Parathyroid adenoma (tissue), 2 donors: Measurements from ENCODE around the gene ARPC4.
"Not testable (repeated sequence)": the region's sequence is repeated elsewhere in the genome, so short reads cannot be mapped to it uniquely, and the experiment has no call there.

Experiments used
- H2AFZ ChIP-seq: fragments of 300-600 bp; sonication (generic); one replicate; pipeline ENCODE4 v1.7.0; 2017; ENCODE audit warnings: antibody characterized with exemption, mild to moderate bottlenecking
- H3K27ac ChIP-seq: fragments of 300-600 bp; sonication (generic); one replicate; pipeline ENCODE4 v1.7.0; 2017
- H3K27me3 ChIP-seq: fragments of 300-600 bp; sonication (generic); one replicate; pipeline ENCODE4 v1.7.0; 2017; ENCODE audit warnings: low read length; ENCODE audit not compliant: control insufficient read depth, insufficient read depth
- H3K36me3 ChIP-seq: fragments of 300-600 bp; sonication (generic); one replicate; pipeline ENCODE4 v1.7.0; 2017; ENCODE audit warnings: low read length; ENCODE audit not compliant: control insufficient read depth, insufficient read depth
- H3K4me1 ChIP-seq: fragments of 300-600 bp; sonication (generic); one replicate; pipeline ENCODE4 v1.7.0; 2017; ENCODE audit warnings: control low read depth
- H3K4me2 ChIP-seq: fragments of 300-600 bp; sonication (generic); one replicate; pipeline ENCODE4 v1.7.0; 2017; ENCODE audit warnings: low read length
- H3K4me3 ChIP-seq: fragments of 300-600 bp; sonication (generic); one replicate; pipeline ENCODE4 v1.7.0; 2017; ENCODE audit warnings: low read depth, low read length
- H3K79me2 ChIP-seq: fragments of 300-600 bp; sonication (generic); one replicate; pipeline ENCODE4 v1.7.0; 2017; ENCODE audit warnings: control low read depth
- H3K9ac ChIP-seq: fragments of 300-600 bp; sonication (generic); one replicate; pipeline ENCODE4 v1.7.0; 2017; ENCODE audit warnings: mild to moderate bottlenecking
- H3K9me3 ChIP-seq: fragments of 300-600 bp; sonication (generic); one replicate; pipeline ENCODE4 v1.7.0; 2017; ENCODE audit warnings: low read length; ENCODE audit not compliant: control insufficient read depth
- CTCF ChIP-seq: fragments of 300-600 bp; sonication (generic); IDR thresholded peaks from one replicate; pipeline ENCODE4 v1.7.0; 2017; ENCODE audit warnings: antibody characterized with exemption, mild to moderate bottlenecking
- donor health status: primary hyperparathyroidism.

ARPC4 gene

DNA sequence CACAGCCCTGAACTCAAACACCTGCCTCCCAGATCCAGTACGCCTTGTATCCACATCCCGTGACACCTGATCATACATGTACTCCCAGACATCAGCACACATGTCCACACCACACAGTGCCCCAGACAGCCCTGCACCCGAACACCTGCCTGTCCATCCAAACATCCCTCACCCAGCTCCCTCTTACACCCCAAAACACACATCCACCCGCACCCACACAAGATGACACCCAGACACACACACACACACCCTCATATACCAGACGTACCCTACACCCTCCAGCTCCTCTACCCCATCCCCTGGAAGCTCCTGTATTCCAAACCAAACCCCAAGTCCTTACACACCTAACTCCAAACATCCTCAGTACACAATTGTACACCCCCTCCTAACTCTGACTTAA lies 23.9 kb upstream of the ARPC4 start:
- peak overlapping the region; percentile 97 for H3K4me2 ChIP-seq
- H3K27ac ChIP-seq: peak overlapping the region; percentile 60
- H3K79me2 ChIP-seq: no peaks in the 10 kb centered on the region
- no peak overlapping the region for H3K9ac ChIP-seq
- no peaks in the 10 kb centered on the region for H3K36me3 ChIP-seq
- peak overlapping the region; percentile 83 for H3K4me3 ChIP-seq
- peak overlapping the region; percentile 82 for H2AFZ ChIP-seq
- no peak for TF ChIP-seq CTCF
- H3K9me3 ChIP-seq: no peaks in the 10 kb centered on the region
- H3K27me3 ChIP-seq: no peaks in the 10 kb centered on the region
- peaks cover 13% of the 10 kb centered on the region for H3K4me1 ChIP-seq

GRCh38 chr3:9769426-9770275 lies 23.2 kb upstream of the ARPC4 start, which contains the start of gene CAMK1:
Gene CAMK1, minus strand, starts transcription at chr3:9769947. Its CDS starts 2,198 bp downstream, at chr3:9767749.
- Histone ChIP-seq H3K27ac (peak within 1 kb of the TSS; percentile 60), H3K27me3 (no peaks in the 10 kb centered on the region), H3K4me2 (peak within 1 kb of the TSS; percentile 97), H3K9ac (peak within 1 kb of the TSS; percentile 42), H3K36me3 (no peaks in the 10 kb centered on the region), H3K4me3 (peak within 1 kb of the TSS; percentile 83), H3K4me1 (peaks cover 13% of the 10 kb centered on the region), H3K79me2 (no peaks in the 10 kb centered on the region), H2AFZ (peak within 1 kb of the TSS; percentile 82), H3K9me3 (no peaks in the 10 kb centered on the region)
- TF ChIP-seq CTCF: no peak

- TF ChIP-seq CTCF: no peak
- H3K4me3 ChIP-seq: peak overlapping the region; percentile 83
- H3K9me3 ChIP-seq: no peaks in the 10 kb centered on the region
- H2AFZ ChIP-seq: peak overlapping the region; percentile 82
- H3K36me3 ChIP-seq: no peaks in the 10 kb centered on the region
- no peak overlapping the region for H3K9ac ChIP-seq
- H3K27ac ChIP-seq: peak overlapping the region; percentile 25
- no peaks in the 10 kb centered on the region for H3K27me3 ChIP-seq
- H3K4me2 ChIP-seq: peak overlapping the region; percentile 97
- no peaks in the 10 kb centered on the region for H3K79me2 ChIP-seq
- peaks cover 13% of the 10 kb centered on the region for H3K4me1 ChIP-seq
Measured at GRCh38 chr3:9770276-9770812, 22.5 kb upstream of the ARPC4 start.

DNA sequence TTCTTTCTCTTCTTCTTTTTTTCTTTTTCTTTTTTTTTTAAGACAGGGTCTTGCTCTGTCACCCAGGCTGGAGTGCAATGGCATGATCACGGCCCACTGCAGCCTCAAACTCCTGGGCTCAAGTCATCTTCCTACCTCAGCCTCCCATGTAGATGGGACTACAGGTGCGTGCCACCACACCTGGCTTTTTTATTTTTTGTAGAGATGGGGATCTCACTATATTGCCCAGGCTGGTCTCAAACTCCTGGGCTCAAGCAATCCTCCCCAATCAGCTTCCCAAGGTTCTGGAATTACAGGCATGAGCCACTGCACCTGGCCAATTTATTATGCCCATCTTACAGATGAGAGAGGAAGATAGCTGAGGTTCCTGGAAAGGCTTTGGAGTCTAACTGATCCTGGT lies 21.9 kb upstream of the ARPC4 start:
- not testable (repeated sequence) for H3K9ac ChIP-seq, H3K9me3 ChIP-seq, H3K4me2 ChIP-seq, H3K27ac ChIP-seq, H3K4me3 ChIP-seq, H3K79me2 ChIP-seq, H2AFZ ChIP-seq, H3K36me3 ChIP-seq, H3K27me3 ChIP-seq
- peaks cover 13% of the 10 kb centered on the region for H3K4me1 ChIP-seq

DNA sequence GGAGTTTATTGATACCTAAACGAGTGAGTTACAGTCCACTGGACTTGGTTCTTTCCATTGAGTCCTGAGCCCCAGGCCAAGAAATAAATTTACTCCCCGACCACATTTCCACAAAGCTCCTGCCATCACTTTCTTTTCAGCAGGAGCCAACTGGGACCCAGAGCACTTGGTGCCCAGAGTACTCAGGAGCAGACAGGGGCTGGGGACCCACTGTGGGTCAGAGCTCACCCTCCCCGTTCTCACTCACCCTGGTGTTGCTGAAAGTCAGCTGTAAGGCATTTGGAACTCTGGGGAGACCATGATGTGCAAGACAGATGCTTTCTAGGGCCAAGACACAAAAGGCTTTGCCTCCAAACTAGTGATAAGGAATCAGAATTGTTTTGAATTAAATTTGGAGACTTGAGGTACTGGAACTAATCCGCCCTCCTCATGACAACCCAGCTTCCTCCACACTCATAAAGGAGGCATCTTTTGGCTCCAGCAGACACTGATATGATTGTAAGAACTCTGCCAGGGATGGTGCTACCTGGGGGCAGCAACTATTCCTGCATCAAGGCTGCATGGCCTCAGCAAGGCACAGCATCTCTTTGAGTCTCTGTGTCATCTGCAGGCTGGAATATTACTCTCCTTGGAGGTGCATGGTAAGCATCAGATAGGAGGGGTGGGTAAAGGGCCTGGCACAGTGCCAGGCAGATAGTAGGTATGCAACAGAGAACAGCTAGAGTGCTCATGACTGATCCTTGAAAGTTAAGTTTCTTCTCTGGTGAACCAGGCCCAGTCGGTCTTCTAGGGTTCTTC lies 15.8 kb upstream of the ARPC4 start:
- TF ChIP-seq CTCF: no peak
- Histone ChIP-seq H3K4me1 (no peaks in the 10 kb centered on the region), H3K4me2 (no peak overlapping the region), H3K79me2 (no peaks in the 10 kb centered on the region), H2AFZ (no peak overlapping the region), H3K27ac (no peak overlapping the region), H3K4me3 (no peak overlapping the region), H3K27me3 (no peaks in the 10 kb centered on the region), H3K9ac (no peak overlapping the region), H3K9me3 (no peaks in the 10 kb centered on the region), H3K36me3 (no peaks in the 10 kb centered on the region)
